Left kidney (tissue), 2 donors: ENCODE data around the gene TLX3. TPM values are rescaled to one million over a fixed set of nuclear protein-coding genes. Genes with fewer than 3 reads are reported as not detected.

Experiments used
- DNase-seq: peaks from one replicate; pipeline ENCODE4 v3.0.0-alpha.2; 2013
- polyA plus RNA-seq: library from polyadenylated mRNA; unstranded; fragments of 120-200 nt; gene quantifications from one replicate; pipeline ENCODE4 v1.2.1, GENCODE V29; 2013; ENCODE audit not compliant: insufficient read length

The TLX3 gene
- polyA plus RNA-seq, 1 donor: not detected

DNA sequence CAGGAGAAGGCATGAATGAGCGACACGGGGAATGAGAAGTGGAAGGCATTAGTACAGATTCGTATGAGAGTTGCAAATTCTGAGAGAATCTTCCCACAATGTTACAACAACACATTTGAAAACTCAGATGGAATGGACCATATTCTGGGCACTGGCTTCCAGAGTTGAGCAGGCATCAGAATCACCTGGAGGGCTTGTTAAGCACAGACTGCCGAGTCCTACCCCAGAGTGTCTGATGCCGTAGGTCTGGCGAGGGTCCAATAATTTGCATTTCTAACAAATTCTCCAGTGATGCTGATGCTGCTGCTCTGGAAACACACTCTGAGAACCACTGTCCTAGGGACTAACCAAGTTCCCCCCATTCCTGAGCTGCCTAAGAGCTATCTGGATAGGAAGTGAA, 2.9 kb upstream of the TLX3 start:
- DNase-seq: no peak

GRCh38 chr5:171306781-171307591, 2.1 kb upstream of the TLX3 start:
- no peak for DNase-seq

DNA sequence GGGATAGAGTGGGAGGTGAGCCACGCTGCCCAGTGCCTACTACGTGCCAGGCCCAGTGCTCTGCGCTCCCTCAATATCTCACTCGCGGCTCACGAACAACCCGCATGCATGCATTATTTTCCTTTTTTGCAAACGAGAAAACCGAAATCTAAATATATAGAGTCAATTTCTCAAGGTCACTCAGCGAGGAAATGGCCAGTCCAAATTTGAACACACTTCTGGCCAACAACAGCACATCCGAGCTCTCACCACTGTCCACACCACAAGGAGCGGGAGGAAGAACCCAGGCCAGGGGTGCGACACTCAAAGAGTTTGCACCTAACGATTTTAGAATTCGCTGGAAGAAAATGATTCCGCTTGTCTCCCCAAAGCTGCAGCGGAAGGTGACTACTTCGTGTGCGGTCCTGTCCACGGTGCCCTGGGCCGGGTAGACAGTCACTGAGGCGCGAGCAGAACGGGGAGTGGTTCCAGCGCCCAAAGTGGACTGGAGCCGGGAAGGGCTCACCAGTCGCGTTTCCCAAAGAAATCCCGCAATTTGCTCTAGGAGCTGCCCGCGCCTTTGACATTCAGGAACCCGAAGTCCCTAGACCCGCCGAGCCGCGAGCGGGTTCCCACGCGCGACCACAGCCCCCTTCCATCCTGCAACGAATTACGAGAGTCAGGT, 1.1 kb upstream of the TLX3 start:
- DNase-seq: no peak

GRCh38 chr5:171309276-171310211, 496 bp downstream of the TLX3 start:
- DNase-seq: no peak

DNA sequence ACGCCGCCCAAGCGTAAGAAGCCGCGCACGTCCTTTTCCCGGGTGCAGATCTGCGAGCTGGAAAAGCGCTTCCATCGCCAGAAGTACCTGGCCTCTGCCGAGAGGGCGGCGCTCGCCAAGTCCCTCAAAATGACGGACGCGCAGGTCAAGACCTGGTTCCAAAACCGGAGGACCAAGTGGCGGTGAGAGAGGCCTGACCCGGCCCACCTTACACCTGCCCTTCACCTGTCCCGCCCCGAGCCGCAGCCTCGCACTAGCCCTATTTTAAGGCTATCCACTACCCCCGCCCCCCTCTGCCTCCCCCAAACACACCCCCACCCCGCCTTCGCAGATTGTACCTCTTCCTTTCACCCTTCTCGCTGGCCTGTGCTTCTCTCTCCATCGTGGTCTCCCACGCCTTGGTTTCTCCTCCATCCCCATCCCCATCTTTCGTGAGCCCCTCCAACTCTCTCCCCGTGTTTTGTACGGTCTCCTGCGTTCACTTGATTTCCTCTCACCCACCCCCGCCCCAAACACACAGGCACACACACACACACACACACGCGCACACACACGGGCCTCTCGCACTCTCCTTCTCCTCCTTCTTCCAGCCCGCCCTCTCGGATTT, 1.3 kb downstream of the TLX3 start:
- DNase-seq: no peak

- no peak for DNase-seq
Measured at GRCh38 chr5:171310819-171311321, 1.8 kb downstream of the TLX3 start.

DNA sequence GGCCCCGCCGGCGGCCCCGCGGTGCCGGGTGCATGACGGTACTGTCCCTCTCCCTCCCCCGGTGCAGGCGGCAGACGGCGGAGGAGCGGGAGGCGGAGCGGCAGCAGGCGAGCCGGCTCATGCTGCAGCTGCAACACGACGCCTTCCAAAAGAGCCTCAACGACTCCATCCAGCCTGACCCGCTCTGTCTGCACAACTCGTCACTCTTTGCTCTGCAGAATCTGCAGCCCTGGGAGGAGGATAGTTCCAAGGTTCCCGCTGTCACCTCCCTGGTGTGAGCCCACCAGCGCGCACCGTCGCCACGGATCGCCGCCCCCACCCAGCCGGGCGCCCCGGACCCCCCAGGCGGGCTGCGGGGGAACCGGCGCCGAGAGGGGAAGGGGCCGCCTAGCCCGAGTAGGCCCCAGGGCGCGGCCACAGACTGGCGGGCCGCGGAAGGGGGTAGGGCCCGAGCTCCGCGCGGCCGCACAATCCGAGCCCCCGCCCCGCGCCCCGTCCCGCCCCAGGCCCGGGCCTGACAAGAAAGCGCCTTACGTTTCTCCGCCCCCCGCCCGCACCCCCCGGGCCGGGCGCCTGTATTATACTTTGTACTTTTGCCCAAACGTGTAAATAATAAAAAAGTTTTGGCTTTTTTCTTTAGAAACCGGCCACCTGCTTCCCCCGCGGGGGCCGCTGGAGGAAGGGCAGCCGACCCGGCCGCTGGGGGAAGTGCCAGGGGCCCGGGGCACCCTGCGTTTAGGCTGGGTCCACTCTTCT, 2.5 kb downstream of the TLX3 start:
- no peak for DNase-seq

DNA sequence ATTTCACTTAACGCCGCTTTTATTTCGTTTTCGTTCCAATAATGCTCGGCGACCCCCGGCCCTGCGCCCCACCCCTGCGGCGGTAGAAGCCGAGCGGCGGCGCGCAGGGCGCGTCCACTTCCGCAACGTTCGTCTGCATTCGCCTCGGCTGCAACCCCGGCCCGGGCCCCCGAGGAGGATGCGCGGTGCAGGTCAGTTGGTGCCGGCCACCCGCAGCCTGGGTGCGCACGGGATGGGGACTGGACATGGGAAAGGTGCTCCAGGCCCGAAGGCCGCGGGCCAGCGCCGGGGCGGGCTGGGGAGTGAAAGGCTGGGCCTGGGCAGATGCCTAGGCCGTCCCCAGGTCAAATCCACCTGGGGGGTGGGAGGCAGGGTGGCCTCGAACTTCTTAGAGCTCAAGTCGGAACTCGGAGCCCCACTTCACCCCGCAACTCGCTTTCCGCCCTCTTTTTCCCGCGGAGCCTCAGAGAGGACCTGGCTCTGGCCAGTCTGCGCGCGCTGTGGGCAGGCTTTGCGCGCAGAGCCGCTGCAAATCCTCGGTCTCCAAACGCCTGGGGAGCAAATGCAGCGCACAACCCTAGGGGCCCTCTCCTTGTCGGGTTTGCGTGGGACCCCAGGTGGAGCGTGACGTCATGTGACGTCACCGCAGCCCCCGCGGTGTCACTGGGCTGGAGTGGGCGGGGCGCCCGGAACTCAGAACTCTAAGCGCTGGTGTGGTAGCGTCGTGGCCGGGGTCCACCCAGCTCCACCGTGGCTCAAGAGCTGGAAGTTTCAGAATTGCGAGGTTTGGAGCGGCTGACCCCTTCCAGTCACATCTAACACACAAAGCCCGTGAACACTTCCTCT, 3.3 kb downstream of the TLX3 start:
- no peak for DNase-seq

DNA sequence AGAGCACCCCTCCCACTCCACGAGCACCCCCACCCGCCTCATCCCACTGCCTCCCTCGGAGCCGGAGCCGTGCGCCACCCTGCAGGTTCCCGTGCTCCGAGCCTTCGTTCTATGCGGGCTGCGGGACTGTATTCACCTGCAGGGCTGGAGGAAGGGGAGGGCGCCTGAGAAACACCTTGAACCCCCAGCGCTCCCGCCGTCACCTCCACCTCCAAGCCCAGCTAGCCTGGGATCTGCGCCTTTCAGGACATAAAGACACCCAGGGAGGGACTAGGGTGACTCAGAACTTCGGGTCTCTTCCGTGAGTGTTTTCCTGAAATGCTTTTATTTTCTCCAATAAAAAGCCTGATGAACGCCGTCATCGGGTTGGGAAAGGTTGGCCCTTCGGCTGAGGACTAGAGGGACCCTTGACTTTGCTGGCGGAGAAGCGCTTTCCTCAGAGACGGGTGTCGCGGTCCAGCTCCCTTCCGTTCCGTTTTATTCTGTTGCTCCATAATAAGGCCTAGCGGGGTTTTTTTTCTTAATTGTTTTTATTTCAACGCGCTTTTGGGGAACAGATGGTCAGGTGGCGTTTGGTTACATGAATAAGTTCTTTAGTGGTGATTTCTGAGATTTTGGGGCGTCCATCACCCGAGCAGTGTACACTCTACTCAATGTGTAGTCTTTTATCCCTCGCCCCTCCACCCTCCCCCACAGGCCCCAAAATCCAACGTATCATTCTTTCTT, 4.6 kb downstream of the TLX3 start:
- DNase-seq: no peak

- no peak for DNase-seq
Measured at GRCh38 chr5:171314728-171315385, 5.8 kb downstream of the TLX3 start.

- DNase-seq: no peak
Measured at GRCh38 chr5:171315386-171315891, 6.4 kb downstream of the TLX3 start.

DNA sequence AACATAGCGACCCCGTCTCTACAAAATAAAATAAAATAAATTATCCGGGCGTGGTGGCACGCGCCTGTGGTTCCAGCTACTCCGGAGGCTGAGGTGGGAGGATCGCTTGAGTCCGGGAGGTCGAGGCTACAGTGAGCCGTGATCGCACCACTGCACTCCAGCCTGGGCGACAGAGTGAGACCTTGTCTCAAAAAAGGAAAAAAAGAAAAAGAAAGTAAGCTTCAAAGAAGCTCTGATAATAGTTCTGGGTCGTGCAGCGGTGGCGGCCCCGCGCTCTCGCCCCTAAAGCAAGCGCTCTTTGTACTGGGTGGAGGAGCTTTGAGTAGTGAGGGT, 6.8 kb downstream of the TLX3 start:
- DNase-seq: no peak

GRCh38 chr5:171316258-171317121, 7.4 kb downstream of the TLX3 start:
- DNase-seq: no peak

DNA sequence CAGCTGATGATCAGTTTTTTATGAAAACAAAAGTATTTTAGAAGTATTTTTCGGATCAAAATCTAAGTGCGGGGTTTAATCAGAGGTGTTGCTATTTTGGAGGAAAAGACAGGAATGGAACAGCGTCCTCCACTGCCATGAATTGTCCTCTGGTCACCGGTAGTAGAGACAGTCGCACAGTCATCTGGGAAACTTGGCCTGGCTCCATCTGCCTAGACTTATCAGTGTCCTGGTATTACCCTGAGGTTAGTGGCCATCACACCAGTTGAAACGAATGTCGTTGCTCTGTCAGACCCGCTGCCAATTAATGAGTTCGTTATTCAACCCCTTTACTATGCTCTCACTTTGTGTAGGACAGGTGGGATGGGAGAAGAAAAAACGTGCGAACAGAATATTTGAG, 8.2 kb downstream of the TLX3 start:
- DNase-seq: no peak

DNA sequence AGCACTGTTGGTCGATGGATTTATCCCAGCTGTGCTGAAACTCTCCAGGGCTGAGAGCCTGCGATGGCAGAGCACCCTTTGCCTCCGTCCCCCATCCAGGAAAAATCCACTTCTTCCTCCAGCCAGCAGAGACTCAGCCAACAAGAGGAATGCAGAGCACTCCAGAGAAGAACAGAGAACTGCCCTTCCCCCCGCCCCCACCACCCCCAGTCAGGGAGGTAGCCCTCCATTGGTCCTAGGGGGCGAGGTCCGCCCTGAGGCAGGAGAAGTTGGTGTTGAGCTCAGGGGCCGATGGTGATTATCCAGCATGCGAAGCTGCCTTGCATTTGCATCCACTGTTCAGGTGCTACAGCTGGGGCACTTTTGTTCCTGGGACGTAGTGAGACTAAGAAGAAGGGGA, 9.0 kb downstream of the TLX3 start:
- DNase-seq: no peak

- no peak for DNase-seq
Measured at GRCh38 chr5:171321447-171321846, 12.4 kb downstream of the TLX3 start.

- DNase-seq: no peak
Measured at GRCh38 chr5:171322527-171322926, 13.5 kb downstream of the TLX3 start.

DNA sequence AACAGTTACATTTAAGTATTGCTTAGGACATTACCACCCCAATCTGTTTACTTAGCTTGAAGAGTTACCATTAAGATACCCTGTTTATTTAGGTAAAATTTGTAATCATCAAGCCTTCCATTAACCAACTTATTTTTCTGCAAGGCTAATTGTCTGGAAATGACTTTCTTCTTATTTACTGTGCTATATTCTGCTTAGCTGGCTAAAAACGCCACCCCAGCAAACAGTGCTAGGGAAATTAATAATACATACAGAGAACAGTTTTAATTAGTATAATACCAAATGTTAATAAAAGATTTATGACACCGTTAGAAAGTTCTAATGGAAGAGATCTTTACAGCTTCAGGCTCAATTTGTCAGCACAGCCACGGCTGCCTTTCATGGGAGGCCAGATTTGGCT, 14.0 kb downstream of the TLX3 start:
- no peak for DNase-seq
